Endometrial microvascular endothelial cells (primary cell): Measurements from ENCODE around the gene MYOZ3. TPM values are rescaled to one million over a fixed set of nuclear protein-coding genes. Genes with fewer than 3 reads are reported as not detected.

Experiments used
- in situ Hi-C: cut with HindIII; loops from 2 replicates; pipeline ENCODE4 v1.10.0; 2017; ENCODE audit warnings: low sequenced_read_pairs, low pct_unique_long_range_greater_than_20kb; ENCODE audit errors: inconsistent ontology term
- total RNA-seq: library from RNA; depleted of rRNA; stranded (reverse); fragments of >200 nt; gene quantifications from one replicate; pipeline ENCODE4 v1.2.3, GENCODE V29; 2015; ENCODE audit errors: inconsistent ontology term

Gene MYOZ3
- total RNA-seq, 1 donor from 2014 or later, result 0.09 TPM

DNA sequence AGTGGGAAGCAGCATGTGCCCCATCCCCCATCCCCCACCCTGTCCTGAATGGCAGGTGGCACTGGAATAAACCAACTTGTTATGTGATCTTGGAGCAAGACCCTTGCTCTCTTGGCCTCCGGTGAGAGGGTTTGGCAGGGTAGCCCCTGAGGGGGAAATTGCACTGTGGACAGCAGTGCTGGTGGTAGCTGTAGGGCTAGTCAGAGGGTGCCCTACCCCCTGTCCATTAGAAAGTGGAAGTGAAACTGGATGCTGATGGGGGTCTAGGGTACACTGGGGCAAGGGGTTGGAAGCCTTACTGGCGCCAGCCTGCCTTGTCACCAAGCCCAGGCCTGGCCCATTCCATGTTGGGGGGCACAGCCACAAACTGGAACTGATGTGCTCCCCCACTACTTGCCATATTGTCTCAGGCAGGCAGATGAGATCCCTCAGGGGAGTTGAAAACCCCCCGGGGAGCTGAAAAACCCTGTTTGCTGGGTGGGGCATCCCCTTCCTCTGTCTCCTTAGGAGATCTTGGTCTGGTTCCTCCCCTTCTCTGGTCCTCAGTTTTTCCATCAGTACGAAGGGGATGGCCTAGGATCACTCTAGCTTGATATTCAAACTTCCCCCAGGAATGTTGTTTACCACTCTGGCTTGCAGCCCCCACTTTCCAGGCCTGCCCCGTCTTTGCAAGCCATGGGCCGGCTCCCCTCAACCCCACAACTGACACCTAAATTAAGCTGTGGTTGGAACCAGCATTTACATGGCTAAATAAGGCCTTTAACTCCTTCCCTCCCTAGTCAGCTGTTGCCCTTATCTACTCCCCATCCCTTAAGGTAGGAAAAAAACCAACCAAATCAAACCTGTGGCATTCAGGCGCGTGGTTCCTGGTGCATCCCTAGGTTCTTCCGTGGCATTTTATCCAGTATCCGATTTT is 35.0 kb upstream of the MYOZ3 start:
- in situ Hi-C loops, result no loop called here

DNA sequence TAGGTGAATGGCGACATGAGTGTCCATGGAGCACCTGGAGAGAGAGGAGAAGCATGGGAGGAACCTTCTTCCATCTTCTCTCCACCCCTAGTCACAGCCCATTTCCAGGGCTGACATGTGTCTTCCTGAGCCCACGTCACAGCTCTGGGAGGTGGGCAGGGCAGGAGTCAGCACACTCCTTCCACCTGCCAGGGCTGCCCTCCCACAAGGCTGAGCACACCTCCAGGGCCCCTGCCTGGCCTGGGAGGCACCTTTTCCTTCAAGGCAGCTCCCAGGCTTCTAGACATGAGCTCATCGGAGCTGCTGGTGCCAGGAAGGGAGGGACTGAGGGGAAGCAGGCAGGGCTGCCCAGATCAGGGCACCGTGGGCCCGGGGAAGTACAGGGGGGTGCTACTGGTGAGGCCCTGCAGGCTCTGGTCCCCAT is 34.2 kb upstream of the MYOZ3 start:
- in situ Hi-C loops, result no loop called here

DNA sequence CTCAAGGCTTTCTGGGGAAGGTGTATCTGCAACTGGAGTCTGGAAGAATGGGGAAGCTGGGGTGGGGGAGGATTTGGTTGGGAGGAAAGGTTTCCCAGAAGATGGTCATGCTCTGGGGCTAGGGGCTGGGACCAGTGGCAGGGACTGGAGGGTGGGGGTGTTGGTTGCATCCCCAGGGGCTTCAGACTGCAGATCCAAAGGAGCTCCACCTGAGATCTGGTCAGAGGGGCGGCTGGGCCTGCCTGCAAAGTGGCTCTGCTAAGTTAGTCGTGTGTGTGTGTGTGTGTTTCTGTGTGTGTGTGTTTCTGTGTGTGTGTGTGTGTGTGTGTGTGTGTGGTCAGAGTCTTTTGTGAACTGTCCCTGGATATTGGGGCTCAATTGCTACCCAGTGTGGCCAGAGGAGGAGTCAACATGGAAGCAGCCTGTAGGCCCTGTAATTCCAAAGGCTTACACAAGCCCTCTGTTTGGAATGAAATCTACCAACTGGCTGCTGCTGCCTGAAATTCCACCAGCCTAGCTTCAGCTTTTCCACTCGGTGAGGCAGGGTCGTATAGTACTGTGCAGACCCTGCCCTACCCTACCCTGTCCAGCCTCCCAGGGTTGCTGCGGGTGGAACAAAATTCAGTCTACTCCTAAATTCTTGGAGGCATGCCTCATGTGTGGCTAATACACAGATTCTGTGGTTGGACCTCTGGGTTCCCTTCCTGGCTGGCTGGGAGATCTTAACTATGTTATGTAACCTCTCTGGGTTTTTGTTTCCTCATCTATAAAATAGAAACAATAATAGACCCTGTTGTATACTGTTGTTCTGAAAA is 33.1 kb upstream of the MYOZ3 start:
- in situ Hi-C loops, result no loop called here

- in situ Hi-C loops, result no loop called here
Measured at GRCh38 chr5:150628936-150629485, 32.0 kb upstream of the MYOZ3 start.

DNA sequence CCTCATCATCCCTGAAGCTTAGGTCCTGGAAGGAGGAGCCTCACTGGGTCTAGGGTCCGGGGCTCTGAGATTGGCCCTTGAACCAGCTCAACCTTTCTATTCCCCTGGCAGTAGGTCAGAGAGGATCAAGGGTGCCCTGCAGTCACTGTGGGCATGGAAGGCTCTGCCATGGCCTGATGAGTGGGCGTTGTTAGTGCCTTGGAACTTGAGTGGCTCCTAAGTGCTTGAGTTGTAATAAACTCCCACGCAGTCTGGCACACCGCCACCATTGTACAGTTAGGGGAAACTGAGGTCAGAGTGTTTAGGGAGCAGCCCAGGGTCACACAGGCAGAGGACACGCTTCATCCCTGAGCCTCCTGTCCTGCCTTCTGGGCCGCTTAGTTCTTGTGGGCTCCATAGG is 31.0 kb upstream of the MYOZ3 start:
- in situ Hi-C loops, result no loop called here

GRCh38 chr5:150630461-150631325 is 30.4 kb upstream of the MYOZ3 start:
- in situ Hi-C loops, result no loop called here

GRCh38 chr5:150631326-150631701 is 29.7 kb upstream of the MYOZ3 start:
- in situ Hi-C loops, result no loop called here

DNA sequence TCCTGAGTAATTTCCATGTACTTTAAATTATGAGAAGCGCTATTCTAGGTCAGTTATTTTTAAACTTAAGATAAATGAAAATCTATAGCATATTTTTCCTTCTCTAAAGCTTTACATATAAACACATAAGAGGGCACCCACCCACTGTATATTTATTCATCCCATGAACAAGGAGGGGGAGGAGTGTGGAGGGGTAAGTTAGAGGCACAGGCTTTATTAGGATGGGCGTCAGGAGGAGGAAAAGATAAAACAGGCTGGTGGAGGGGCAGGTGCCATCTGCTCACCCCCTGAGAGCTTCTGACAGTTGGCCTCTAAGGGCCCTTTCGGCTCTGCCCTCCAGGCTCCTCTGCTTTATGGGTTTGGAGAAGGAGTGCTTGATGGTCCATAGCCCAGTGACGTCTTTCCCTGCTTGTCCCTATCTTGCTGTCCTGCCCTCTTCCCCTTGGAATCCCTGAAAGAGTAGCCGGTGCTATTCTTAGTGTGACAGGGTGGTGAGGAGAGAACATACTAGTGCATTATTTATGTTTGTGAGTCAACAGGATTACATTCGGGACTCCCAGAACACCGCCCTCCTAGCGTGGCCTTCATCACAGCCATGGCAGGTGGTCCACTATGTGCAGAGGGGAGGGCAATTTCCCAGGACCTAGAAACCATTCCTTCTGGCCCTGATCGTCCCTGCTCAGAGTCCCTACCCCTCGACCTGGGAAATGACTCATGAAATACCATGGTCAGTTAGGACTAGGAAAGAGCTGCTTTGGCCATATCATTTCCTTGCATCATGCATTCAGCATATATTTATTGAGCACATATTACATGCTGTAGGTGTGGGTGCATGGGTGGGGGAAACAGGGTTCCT is 28.5 kb upstream of the MYOZ3 start:
- in situ Hi-C loops, result no loop called here

DNA sequence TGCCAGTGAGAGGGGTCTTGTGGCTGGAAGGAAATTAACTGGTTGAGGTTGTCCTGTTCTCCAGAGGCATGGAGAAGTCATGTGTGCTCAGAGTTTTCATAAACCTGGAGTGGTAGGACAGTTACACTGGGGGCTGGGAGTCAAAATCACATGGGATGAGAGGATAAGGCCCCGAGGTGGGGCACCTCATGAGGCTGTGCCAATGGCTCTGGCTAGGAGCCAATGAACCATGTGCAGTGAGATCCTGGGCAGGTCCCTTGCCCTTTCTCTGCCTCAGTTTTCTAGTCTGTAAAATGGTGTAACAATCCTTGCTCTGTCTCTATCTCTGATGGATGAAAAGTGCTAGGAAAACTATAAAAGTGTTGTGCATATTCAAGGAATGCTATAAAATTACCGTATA is 27.6 kb upstream of the MYOZ3 start:
- in situ Hi-C loops, result no loop called here

- in situ Hi-C loops, result no loop called here
Measured at GRCh38 chr5:150636391-150637244, 24.4 kb upstream of the MYOZ3 start.

GRCh38 chr5:150637245-150638052 is 23.6 kb upstream of the MYOZ3 start:
- in situ Hi-C loops, result no loop called here

GRCh38 chr5:150638053-150638444 is 23.0 kb upstream of the MYOZ3 start:
- in situ Hi-C loops, result no loop called here

GRCh38 chr5:150638488-150639376 is 22.3 kb upstream of the MYOZ3 start:
- in situ Hi-C loops, result no loop called here

DNA sequence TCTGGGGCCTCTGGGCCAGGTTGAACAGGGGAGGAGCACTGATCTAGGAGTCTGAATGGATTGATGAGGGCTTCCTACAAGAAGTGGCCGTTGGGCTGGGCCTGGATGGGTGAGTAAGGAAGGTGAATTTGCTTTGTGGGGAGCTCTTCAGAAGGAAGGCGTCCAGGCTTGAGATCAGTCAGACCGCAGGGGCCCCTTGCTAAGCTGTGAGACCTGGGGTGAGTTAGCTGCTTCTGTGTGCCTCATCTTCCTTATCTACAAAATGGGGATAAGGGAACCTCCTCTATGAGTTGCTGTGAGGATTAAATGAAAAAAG is 21.7 kb upstream of the MYOZ3 start:
- in situ Hi-C loops, result no loop called here

DNA sequence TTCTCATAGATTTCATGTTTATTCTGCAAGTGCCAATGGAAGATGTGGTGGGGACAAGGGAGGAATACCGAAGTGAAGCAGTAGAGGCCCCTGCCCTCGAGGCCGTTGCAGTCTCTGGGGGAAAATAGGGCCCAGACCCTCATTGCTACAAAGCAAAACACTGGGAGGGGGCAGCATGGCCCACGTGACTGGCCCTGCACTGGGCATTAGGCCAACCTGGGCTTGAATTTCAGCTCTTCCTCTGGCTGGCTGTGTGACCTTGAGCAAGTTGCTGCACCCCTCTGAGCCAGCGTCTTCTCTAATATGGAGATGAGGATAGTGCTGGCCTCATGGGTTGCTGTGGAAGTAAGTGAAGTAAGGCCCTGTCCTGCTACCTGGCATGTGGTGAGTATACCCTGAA is 21.3 kb upstream of the MYOZ3 start:
- in situ Hi-C loops, result no loop called here
